Measurements from ENCODE around the gene GUK1. TPM values are rescaled to one million over a fixed set of nuclear protein-coding genes. Genes with fewer than 3 reads are reported as not detected.

GUK1 gene
- total RNA-seq, 2 donors from 2014 or later: 178 to 221 TPM

DNA sequence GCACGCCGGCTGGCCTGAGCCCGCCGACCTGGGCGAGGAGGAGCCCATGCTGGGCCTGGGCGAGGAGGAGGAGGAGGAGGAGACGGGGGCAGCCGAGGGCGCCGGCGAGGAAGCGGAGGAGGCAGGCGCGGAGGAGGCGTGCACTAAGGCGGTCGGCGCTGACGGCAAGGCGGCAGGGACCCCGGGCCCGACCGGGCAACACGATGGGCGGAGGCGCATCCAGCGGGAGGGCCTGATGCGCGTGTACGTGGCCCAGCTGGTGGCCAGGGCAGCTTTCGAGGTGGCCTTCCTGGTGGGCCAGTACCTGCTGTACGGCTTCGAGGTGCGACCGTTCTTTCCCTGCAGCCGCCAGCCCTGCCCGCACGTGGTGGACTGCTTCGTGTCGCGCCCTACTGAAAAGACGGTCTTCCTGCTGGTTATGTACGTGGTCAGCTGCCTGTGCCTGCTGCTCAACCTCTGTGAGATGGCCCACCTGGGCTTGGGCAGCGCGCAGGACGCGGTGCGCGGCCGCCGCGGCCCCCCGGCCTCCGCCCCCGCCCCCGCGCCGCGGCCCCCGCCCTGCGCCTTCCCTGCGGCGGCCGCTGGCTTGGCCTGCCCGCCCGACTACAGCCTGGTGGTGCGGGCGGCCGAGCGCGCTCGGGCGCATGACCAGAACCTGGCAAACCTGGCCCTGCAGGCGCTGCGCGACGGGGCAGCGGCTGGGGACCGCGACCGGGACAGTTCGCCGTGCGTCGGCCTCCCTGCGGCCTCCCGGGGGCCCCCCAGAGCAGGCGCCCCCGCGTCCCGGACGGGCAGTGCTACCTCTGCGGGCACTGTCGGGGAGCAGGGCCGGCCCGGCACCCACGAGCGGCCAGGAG, 18.3 kb downstream of the GUK1 start:
- Histone ChIP-seq H3K9ac (ENCODE audit: low read depth in 2 of 2, low read length in 2 of 2) (no peak overlapping the region), H3K36me3 (no peaks in the 10 kb centered on the region), H3K4me1 (peaks cover 4% of the 10 kb centered on the region), H3K9me3 (no peaks in the 10 kb centered on the region), H3K27me3 (no peaks in the 10 kb centered on the region), H3K4me3 (no peak overlapping the region), H3K27ac (no peak overlapping the region)
- no peak for DNase-seq
- intact Hi-C loops (cut with DNase I): no loop called here
- TF ChIP-seq, protein P1, sequence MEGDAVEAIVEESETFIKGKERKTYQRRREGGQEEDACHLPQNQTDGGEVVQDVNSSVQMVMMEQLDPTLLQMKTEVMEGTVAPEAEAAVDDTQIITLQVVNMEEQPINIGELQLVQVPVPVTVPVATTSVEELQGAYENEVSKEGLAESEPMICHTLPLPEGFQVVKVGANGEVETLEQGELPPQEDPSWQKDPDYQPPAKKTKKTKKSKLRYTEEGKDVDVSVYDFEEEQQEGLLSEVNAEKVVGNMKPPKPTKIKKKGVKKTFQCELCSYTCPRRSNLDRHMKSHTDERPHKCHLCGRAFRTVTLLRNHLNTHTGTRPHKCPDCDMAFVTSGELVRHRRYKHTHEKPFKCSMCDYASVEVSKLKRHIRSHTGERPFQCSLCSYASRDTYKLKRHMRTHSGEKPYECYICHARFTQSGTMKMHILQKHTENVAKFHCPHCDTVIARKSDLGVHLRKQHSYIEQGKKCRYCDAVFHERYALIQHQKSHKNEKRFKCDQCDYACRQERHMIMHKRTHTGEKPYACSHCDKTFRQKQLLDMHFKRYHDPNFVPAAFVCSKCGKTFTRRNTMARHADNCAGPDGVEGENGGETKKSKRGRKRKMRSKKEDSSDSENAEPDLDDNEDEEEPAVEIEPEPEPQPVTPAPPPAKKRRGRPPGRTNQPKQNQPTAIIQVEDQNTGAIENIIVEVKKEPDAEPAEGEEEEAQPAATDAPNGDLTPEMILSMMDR (IDR thresholded peaks at IDR 0.05): no peak

GRCh38 chr1:228159008-228159665, 19.1 kb downstream of the GUK1 start:
- no peaks in the 10 kb centered on the region for H3K9me3 ChIP-seq
- H3K9ac ChIP-seq (ENCODE audit: low read depth in 2 of 2, low read length in 2 of 2): no peak overlapping the region
- no peak overlapping the region for H3K4me3 ChIP-seq
- no peaks in the 10 kb centered on the region for H3K36me3 ChIP-seq
- TF ChIP-seq, protein P1 (IDR thresholded peaks at IDR 0.05): no peak
- peaks cover 4% of the 10 kb centered on the region for H3K4me1 ChIP-seq
- no peak for DNase-seq
- intact Hi-C loops (cut with DNase I): no loop called here
- H3K27ac ChIP-seq: no peak overlapping the region
- no peaks in the 10 kb centered on the region for H3K27me3 ChIP-seq

DNA sequence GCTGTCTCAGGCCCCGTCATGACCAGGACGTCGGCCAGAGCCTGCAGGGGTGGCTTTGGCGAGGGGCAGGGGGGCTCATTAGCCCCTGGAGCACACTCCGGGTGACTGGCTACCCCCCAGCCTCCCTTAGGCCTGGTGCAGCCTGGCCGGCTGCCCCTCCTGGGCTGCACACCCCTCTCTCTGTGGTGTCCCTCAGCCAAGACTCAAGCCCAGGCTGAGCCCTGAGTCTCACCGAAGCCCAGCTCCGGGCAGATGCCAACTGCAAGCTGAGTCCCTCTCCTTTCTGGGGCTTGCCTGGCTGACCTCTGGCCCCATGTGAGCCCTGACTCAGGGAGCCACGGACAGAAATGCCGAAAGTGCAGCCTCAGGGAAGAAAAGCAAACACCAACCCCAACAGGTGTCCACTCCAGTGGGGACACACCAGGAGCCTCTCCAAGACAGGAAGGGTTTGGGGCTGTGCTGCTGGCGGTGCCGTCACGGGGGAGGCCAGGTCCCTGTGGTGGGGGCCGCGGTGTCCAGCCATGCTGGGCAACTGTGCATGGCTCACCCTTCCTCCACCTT, 20.2 kb downstream of the GUK1 start:
- Histone ChIP-seq H3K4me1 (peaks cover 4% of the 10 kb centered on the region), H3K4me3 (no peak overlapping the region), H3K9me3 (no peaks in the 10 kb centered on the region), H3K9ac (ENCODE audit: low read depth in 2 of 2, low read length in 2 of 2) (no peak overlapping the region), H3K27ac (no peak overlapping the region), H3K36me3 (no peaks in the 10 kb centered on the region), H3K27me3 (no peaks in the 10 kb centered on the region)
- intact Hi-C loops (cut with DNase I): no loop called here
- TF ChIP-seq, protein P1 (IDR thresholded peaks at IDR 0.05): no peak
- DNase-seq: no peak

- TF ChIP-seq, protein P1 (IDR thresholded peaks at IDR 0.05): no peak
- intact Hi-C loops (cut with DNase I): no loop called here
- no peaks in the 10 kb centered on the region for H3K9me3 ChIP-seq
- no peak for DNase-seq
- H3K36me3 ChIP-seq: no peaks in the 10 kb centered on the region
- H3K27ac ChIP-seq: no peak overlapping the region
- H3K4me1 ChIP-seq: peaks cover 4% of the 10 kb centered on the region
- H3K27me3 ChIP-seq: no peaks in the 10 kb centered on the region
- H3K4me3 ChIP-seq: no peak overlapping the region
- no peak overlapping the region for H3K9ac ChIP-seq (ENCODE audit: low read depth in 2 of 2, low read length in 2 of 2)
Observed at GRCh38 chr1:228161362-228161761, 21.3 kb downstream of the GUK1 start.

DNA sequence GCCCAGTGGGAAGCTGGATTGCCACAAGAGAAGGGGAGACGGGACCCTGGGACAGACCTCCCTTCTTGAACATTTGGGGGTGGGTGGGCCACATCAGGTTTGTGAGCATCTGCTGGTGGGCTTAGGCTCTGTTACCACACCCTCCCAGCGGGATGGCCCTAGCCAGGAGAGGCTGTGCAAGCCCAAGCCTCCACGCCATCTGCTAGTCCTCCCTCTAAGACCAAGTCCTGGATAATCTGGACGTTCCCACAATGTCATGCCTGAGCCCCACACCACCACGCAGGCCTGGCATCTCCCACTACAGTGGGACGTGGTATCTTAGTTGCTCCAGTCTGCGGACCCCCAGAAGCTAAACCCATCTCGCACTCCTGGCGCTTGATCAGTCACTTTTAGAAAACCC, 21.8 kb downstream of the GUK1 start:
- no peaks in the 10 kb centered on the region for H3K9me3 ChIP-seq
- H3K27ac ChIP-seq: no peak overlapping the region
- H3K36me3 ChIP-seq: no peaks in the 10 kb centered on the region
- intact Hi-C loops (cut with DNase I): no loop called here
- H3K9ac ChIP-seq (ENCODE audit: low read depth in 2 of 2, low read length in 2 of 2): no peak overlapping the region
- no peak for DNase-seq
- TF ChIP-seq, protein P1 (IDR thresholded peaks at IDR 0.05): no peak
- H3K27me3 ChIP-seq: no peaks in the 10 kb centered on the region
- no peak overlapping the region for H3K4me3 ChIP-seq
- peaks cover 4% of the 10 kb centered on the region for H3K4me1 ChIP-seq

Measured in colonic mucosa (tissue), 4 donors.